Gastrocnemius medialis (tissue), 4 donors: ENCODE results near the gene ART5. TPM values are rescaled to one million over a fixed set of nuclear protein-coding genes. Genes with fewer than 3 reads are reported as not detected.
A peak's percentile ranks its signal among the peaks of the same experiment; 100 is the strongest.
"Not testable (repeated sequence)": the region's sequence is repeated elsewhere in the genome, so short reads cannot be mapped to it uniquely, and the experiment has no call there.

Source experiments
- ATAC-seq, 2 donors: fragments of 150-250 bp; one replicate each; pipeline ENCODE4 v1.9.1; 2016
- DNase-seq, 2 donors: peaks; one replicate each; pipeline ENCODE4 v3.0.0-alpha.2; 2019
- H3K27ac ChIP-seq, 4 donors: fragments of 200-600 bp; sonication (generic); 1 replicate in 1 of 4; 2 replicates in 3 of 4; pipeline ENCODE4 v1.5.1; 2016 to 2018; ENCODE audit warnings: mild to moderate bottlenecking in 2 of 4, moderate library complexity in 1 of 4
- H3K27me3 ChIP-seq, 3 donors: fragments of 200-600 bp; sonication (generic) in 2 of 3; 1 replicate in 1 of 3; 2 replicates in 2 of 3; pipeline versions ENCODE4 v1.5.1 to v1.6.0; 2016 to 2019; ENCODE audit warnings: mild to moderate bottlenecking in 1 of 3, moderate library complexity in 1 of 3
- H3K36me3 ChIP-seq, 2 donors: fragments of 200-600 bp; sonication (generic) in 1 of 2; one replicate each; pipeline ENCODE4 v1.5.1; 2017 to 2018
- H3K4me1 ChIP-seq, 2 donors: fragments of 200-600 bp; sonication (generic) in 1 of 2; one replicate each; pipeline ENCODE4 v1.5.1; 2016 to 2017; ENCODE audit warnings: mild to moderate bottlenecking in 2 of 2
- H3K4me3 ChIP-seq, 4 donors: fragments of 200-600 bp; sonication (generic) in 3 of 4; 1 replicate in 1 of 4; 2 replicates in 3 of 4; pipeline ENCODE4 v1.5.1; 2016 to 2019; ENCODE audit warnings: mild to moderate bottlenecking in 2 of 4
- H3K9me3 ChIP-seq, 3 donors: fragments of 200-600 bp; sonication (generic) in 2 of 3; 1 replicate in 1 of 3; 2 replicates in 2 of 3; pipeline ENCODE4 v1.5.1; 2016 to 2019
- POLR2A ChIP-seq, 2 donors: fragments of 450-650 bp; IDR thresholded peaks; one replicate each; pipeline ENCODE4 v1.6.1; 2017; ENCODE audit warnings: antibody characterized with exemption in 2 of 2, mild to moderate bottlenecking in 2 of 2, moderate library complexity in 2 of 2
- in situ Hi-C, 4 donors: fragments of 200-750 bp; cut with MboI; loops; one replicate each; pipeline versions ENCODE4 v1.15.0 to v1.8.0; 2017; ENCODE audit warnings: low sequenced_read_pairs in 4 of 4
- intact Hi-C: fragments of 100-400 bp; cut with DNase I; formaldehyde crosslinking; loops from one replicate; pipeline ENCODE4 v1.15.1; 2023; ENCODE audit warnings: low total_unique reads
- total RNA-seq, 4 donors: library from RNA; depleted of rRNA; stranded (reverse); fragments of >200 nt; gene quantifications; one replicate each; pipeline versions ENCODE4 v1.1.0 to v1.2.3, GENCODE V29; 2016
- TF ChIP-seq, protein P1 (sequence below), 5 experiments: fragments of 450-650 bp in 3 of 5; fragments of 200-600 bp in 2 of 5; sonication (generic) in 2 of 5; IDR thresholded peaks in 4 of 5; conservative IDR thresholded peaks in 1 of 5; 1 replicate in 4 of 5; 2 replicates in 1 of 5; pipeline ENCODE4 v1.5.1; 2016 to 2019; ENCODE audit warnings: antibody characterized with exemption in 5 of 5, mild to moderate bottlenecking in 3 of 5, moderate library complexity in 3 of 5

The ART5 gene
- total RNA-seq, 4 donors from 2014 or later, result 1.1 to 8.5 (median 2.2) TPM

DNA sequence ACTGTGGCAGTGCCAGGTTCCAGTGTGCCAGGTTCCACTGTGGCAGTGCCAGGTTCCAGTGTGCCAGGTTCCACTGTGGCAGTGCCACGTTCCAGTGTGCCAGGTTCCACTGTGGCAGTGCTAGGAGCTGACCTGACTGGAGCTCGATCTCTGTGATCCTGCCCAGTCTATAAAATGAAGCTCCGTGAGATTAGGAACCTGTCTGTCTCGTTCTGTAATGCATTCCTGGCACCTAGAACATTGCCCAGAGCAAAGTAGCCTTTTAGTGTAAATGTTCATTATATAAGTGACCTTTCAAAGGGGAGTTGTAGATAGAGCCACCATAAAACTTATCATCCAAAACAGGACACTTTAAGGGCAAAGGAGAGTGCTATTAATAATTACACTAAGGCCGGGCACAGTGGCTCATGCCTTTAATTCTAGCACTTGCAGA, 36.0 kb downstream of the ART5 start:
- no peaks in the 10 kb centered on the region for H3K36me3 ChIP-seq
- DNase-seq (no peak), ATAC-seq (no peak)
- H3K4me1 ChIP-seq, result no peaks in the 10 kb centered on the region
- no peaks in the 10 kb centered on the region for H3K27me3 ChIP-seq
- intact Hi-C loops (no loop called here), in situ Hi-C loops (no loop called here)
- TF ChIP-seq POLR2A (IDR thresholded peaks at IDR 0.05), result no peak
- TF ChIP-seq, protein P1, sequence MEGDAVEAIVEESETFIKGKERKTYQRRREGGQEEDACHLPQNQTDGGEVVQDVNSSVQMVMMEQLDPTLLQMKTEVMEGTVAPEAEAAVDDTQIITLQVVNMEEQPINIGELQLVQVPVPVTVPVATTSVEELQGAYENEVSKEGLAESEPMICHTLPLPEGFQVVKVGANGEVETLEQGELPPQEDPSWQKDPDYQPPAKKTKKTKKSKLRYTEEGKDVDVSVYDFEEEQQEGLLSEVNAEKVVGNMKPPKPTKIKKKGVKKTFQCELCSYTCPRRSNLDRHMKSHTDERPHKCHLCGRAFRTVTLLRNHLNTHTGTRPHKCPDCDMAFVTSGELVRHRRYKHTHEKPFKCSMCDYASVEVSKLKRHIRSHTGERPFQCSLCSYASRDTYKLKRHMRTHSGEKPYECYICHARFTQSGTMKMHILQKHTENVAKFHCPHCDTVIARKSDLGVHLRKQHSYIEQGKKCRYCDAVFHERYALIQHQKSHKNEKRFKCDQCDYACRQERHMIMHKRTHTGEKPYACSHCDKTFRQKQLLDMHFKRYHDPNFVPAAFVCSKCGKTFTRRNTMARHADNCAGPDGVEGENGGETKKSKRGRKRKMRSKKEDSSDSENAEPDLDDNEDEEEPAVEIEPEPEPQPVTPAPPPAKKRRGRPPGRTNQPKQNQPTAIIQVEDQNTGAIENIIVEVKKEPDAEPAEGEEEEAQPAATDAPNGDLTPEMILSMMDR (IDR thresholded peaks at IDR 0.05 in 4 of 5, conservative IDR thresholded peaks at IDR 0.05 in 1 of 5), result no peak
- no peaks in the 10 kb centered on the region for H3K9me3 ChIP-seq
- H3K27ac ChIP-seq, result no peak overlapping the region
- no peak overlapping the region for H3K4me3 ChIP-seq

DNA sequence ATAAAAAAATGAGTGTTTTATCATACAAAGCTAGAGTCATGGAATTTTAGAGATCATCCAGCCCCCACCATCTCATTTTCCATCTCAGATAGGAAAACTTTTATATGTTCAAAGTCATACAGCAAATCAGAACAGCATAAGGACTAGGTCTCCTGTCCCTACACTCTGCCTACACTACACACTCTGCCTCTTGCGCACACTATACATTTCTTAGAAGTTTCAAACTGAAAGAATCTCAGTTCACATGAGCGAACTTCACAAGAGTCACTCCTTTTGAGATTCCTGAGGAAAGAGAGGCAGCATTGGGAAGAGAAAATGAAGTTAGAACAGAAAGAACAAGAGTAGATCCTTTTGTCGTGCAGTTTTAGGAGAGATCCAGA, 36.5 kb downstream of the ART5 start:
- no peaks in the 10 kb centered on the region for H3K9me3 ChIP-seq
- H3K27ac ChIP-seq, result peak overlapping the region in 1 of 4 donors; percentile 35
- in situ Hi-C loops (no loop called here), intact Hi-C loops (no loop called here)
- ATAC-seq, result no peak
- H3K4me3 ChIP-seq, result no peak overlapping the region
- no peaks in the 10 kb centered on the region for H3K4me1 ChIP-seq
- DNase-seq, result no peak
- no peak for TF ChIP-seq POLR2A (IDR thresholded peaks at IDR 0.05)
- TF ChIP-seq, protein P1 (IDR thresholded peaks at IDR 0.05 in 4 of 5, conservative IDR thresholded peaks at IDR 0.05 in 1 of 5), result no peak
- no peaks in the 10 kb centered on the region for H3K27me3 ChIP-seq
- H3K36me3 ChIP-seq, result no peaks in the 10 kb centered on the region

DNA sequence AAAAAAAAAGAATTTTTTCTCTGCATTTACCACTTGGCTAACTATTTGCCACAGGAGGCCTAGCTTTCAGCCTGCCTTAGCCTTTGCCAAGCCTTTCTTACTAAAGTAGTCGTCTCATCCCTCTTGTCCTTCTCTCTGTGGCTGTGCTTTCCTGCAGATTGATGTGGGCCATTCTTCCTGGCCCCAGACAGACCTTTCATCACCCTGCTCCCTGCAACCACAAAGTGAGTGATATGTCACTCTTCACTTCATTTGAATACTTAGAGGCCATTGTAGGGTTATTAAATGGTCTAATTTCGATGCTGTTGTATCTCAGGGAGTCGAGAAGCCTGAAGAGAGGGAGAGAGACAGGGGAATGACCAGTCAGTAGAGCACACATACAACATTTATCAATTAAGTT, 37.6 kb downstream of the ART5 start:
- ATAC-seq, result no peak
- H3K9me3 ChIP-seq, result no peaks in the 10 kb centered on the region
- no peak overlapping the region for H3K4me3 ChIP-seq
- no peaks in the 10 kb centered on the region for H3K36me3 ChIP-seq
- TF ChIP-seq POLR2A (IDR thresholded peaks at IDR 0.05), result no peak
- TF ChIP-seq, protein P1 (IDR thresholded peaks at IDR 0.05 in 4 of 5, conservative IDR thresholded peaks at IDR 0.05 in 1 of 5), result no peak
- no peak for DNase-seq
- no peak overlapping the region for H3K27ac ChIP-seq
- no peaks in the 10 kb centered on the region for H3K27me3 ChIP-seq
- intact Hi-C loops, result no loop called here
- no peaks in the 10 kb centered on the region for H3K4me1 ChIP-seq
- in situ Hi-C loops, result no loop called here

DNA sequence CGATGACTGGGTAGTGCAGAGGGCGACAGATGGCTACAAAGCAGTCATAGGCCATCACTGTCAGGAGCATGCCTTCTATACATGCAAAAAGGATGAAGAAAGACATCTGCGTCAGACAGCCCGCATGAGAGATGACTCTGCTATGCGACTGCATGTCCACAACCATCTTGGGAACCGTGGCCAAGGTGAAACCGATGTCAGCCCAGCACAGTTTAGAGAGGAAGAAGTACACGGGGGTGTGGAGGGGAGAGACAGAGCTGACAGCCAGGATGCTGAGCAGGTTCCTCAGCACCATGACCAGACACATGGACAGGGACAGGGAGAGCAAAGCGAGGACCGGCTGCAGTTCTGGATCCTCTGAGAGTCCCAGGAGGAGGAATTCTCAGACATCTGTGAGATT, 41.6 kb downstream of the ART5 start:
- H3K4me1 ChIP-seq, H3K9me3 ChIP-seq, ATAC-seq, in situ Hi-C loops, intact Hi-C loops, H3K4me3 ChIP-seq, H3K27ac ChIP-seq, H3K27me3 ChIP-seq, DNase-seq, H3K36me3 ChIP-seq: not testable (repeated sequence)

DNA sequence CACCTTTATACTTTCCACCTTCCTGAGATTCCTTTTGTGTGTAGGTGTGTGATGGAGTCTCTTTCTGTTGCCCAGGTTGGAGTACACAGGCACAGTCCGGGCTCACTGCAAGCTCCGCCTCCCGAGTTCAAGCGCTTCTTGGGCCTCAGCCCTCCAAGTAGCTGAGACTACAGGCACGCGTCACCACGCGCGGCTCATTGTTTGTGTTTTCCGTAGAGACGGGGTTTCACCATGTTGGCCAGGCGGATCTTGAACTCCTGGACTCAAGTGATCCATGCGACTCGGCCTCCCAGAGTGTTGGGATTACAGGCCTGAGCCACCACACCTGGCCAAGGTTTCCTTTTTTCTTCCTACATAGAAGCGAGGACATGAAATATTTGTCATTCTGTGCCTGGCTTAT, 44.0 kb downstream of the ART5 start:
- intact Hi-C loops, H3K4me3 ChIP-seq, H3K36me3 ChIP-seq, H3K9me3 ChIP-seq, DNase-seq, H3K27me3 ChIP-seq, H3K27ac ChIP-seq, ATAC-seq, H3K4me1 ChIP-seq: not testable (repeated sequence)
- in situ Hi-C loops, result loop anchor here in 1 of 4 donors (25.0 kb wide), 1 partner anchor 135 kb away; no protein-coding TSS in a partner anchor

DNA sequence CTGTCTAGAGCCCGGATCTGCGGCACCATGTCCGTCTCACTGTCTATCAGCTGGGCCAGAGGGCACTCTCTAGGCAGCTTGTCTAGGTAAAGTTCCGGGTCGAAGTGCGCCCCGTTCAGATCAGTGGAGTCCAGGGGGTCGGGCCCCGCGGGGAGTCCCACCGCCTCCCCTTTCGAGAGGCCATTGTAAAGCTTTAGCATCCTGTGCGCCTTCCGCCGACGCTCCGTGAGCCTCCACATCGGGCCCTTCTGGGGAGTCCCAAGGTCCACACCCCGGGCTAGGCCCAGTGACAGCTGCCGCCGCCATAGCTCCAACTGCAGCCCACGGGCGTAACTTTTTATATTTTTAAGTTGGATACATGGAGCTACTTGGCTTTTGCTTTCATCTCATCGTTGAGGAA, 50.5 kb downstream of the ART5 start:
- ATAC-seq, result not testable (repeated sequence)
- in situ Hi-C loops, result loop anchor here in 1 of 4 donors (25.0 kb wide), 1 partner anchor 129 kb away; no protein-coding TSS in a partner anchor

DNA sequence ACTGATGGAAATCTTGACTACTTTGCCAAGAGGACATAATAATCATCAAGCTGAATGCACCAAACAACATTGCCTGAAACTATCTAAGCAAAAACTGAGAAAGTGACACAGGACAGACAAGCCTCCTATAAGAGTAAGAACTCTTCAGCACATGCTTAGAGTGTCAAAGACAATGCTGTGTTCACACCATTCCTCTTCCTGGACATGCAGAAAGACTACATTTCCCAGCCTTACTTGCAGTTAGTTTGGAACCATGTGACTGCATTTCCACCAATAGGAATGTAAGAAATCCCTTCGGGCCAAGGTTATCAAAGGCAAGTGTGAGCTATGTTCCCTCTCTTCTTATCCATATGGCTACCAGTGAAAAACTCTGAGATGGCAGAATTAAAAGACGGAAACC, 51.6 kb downstream of the ART5 start:
- intact Hi-C loops, H3K4me3 ChIP-seq, ATAC-seq, H3K36me3 ChIP-seq, H3K9me3 ChIP-seq, H3K4me1 ChIP-seq, H3K27ac ChIP-seq, DNase-seq, H3K27me3 ChIP-seq: not testable (repeated sequence)
- in situ Hi-C loops, result loop anchor here in 1 of 4 donors (25.0 kb wide), 1 partner anchor 128 kb away; no protein-coding TSS in a partner anchor

More for the DNA sequence above, 50.5 kb downstream of the ART5 start:
- H3K36me3 ChIP-seq, H3K4me1 ChIP-seq, H3K27me3 ChIP-seq, DNase-seq, H3K4me3 ChIP-seq, H3K27ac ChIP-seq, H3K9me3 ChIP-seq, intact Hi-C loops: not testable (repeated sequence)

DNA sequence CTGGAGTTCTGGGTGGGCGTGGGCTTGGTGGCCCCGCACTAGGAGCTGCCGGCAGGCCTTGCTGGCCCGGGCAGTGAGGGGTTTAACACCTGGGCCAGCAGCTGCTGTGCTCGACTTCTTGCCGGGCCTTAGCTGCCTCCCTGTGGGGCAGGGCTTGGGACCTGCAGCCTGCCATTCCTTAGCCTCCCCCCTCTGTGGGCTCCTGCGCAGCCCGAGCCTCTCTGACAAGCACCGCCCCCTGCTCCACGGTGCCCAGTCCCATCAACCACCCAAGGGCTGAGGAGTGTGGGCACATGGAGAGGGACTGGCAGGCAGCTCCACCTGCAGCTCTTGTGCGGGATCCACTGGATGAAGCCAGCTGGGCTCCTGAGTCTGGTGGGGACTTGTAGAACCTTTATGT, 53.0 kb downstream of the ART5 start:
- H3K27ac ChIP-seq, H3K4me3 ChIP-seq, H3K4me1 ChIP-seq, H3K9me3 ChIP-seq, H3K36me3 ChIP-seq, DNase-seq, ATAC-seq, intact Hi-C loops, H3K27me3 ChIP-seq: not testable (repeated sequence)
- in situ Hi-C loops, result loop anchor here in 1 of 4 donors (25.0 kb wide), 1 partner anchor 126 kb away; no protein-coding TSS in a partner anchor
